ENCODE measurements around the gene EGFL8.

- TF ChIP-seq POLR2AphosphoS5 (IDR thresholded peaks at IDR 0.05) (no peak), CTCF (IDR thresholded peaks at IDR 0.05) (no peak), POLR2A (IDR thresholded peaks at IDR 0.05) (no peak)
Observed at GRCh38 chr6:32182555-32182981, 18.2 kb downstream of the EGFL8 start.

All from prostate gland (tissue), 2 donors.